Activated naive CD4-positive, alpha-beta T cell (primary cell): ENCODE results near the gene OTOF.

Experiments used
- DNase-seq, 4 experiments: peaks; one replicate each; lab custom pipeline; 2025; lab: John Stamatoyannopoulos, UW

OTOF gene

GRCh38 chr2:26449278-26450030 lies 28.5 kb downstream of the OTOF start:
- DNase-seq = no peak

DNA sequence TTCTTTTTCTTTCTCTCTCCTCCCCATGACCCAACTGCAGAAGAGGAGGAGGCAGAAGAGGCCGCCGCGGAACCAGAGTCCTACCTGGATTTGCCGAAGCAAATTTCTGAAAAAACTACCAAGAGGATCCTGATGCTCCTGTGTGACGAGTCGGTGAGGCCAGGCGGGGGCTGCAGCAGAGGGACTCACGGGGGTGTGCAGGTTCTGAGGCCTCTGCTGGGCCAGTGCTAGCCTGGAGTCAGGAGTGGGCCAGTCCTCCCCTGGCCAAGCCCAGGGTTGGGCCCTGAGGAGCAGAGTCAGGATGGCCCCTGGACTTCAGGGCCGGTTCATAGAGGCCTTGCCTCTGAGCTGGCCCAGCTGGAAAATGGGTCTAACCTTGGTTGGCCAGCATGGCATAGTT lies 29.3 kb downstream of the OTOF start:
- DNase-seq = no peak

DNA sequence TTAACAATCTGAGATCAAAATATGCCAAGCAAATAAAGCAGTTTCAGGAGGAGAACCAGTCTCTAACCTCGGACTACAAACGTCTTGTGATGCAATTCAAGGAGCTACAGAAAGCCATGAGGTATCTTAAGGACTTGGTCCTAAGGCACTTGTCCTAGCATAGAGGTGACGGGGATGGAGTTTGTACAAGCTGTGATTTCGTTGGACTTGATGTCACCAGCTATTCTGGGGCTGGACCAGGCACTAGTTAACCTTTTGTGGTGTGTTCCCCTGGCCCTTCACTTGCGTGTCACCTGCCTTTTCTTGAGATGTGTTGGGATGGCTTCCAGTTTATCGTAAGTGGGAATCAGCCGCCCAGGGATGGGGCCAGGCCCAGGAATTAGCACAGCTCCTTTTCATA lies 33.7 kb downstream of the OTOF start:
- no peak for DNase-seq

DNA sequence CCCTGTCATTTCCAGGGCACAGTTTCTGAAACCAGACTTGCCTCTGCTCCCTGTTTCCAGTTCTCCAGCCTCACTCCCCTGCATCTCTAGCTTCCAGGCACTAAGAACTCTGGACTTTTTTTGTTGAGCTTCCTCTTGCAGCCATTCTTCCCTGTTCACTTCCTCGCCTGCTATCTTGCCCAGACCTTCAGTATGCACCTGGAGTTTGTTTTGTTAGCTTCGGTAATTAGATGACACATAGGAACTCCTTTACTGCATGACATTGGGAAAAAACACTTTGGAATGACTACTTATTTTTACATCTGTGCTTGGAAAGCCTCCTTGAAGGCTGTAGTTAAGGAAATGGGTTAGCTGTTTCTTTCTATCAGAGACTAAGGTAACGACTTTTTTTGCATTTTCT lies 35.2 kb downstream of the OTOF start:
- DNase-seq = no peak

GRCh38 chr2:26442301-26442700 lies 35.6 kb downstream of the OTOF start:
- DNase-seq = no peak

DNA sequence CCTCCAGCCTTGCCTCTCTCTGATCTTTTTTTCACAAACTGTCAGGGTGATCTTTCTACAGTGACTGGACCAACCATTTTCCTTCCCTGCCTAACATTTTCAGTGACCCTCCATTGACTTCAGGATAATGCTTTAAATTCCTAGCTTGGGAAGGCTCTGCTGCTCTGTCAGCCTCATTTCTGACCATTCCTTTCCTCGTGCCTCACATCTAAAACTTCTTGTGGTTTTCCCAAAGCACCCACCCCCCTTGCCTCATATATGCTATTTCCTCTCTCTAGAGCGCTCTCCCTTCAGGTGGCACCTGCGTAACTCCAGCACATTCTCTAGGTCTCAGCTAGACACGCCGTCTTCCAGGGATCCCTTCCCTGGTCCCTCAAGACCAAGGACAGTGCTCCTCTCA lies 39.0 kb downstream of the OTOF start:
- no peak for DNase-seq

DNA sequence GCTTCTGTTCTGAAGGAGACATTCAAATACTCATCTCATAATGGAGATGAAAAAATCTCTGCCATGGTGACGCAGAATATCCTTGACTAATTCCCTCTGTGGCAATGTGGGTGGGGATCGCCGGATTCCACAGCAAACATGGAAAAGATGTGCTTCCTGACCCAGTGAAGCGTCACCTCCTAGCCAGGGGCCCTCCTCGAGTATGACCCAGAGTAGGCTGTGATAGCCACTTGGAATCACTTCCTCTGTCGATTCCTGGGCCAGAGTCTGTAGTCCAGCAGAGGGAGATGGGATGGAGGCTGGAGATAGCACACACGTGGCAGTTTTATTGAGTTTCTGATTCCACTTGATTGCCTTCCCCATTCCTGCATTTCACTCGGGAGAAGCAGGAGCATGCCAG lies 39.4 kb downstream of the OTOF start:
- DNase-seq = no peak

- DNase-seq = no peak
Measured at GRCh38 chr2:26435106-26435505, 42.8 kb downstream of the OTOF start.

- DNase-seq = no peak
Measured at GRCh38 chr2:26432859-26433258, 45.1 kb downstream of the OTOF start.

GRCh38 chr2:26432363-26432762 lies 45.6 kb downstream of the OTOF start:
- no peak for DNase-seq

GRCh38 chr2:26430826-26431225 lies 47.1 kb downstream of the OTOF start:
- DNase-seq = no peak

DNA sequence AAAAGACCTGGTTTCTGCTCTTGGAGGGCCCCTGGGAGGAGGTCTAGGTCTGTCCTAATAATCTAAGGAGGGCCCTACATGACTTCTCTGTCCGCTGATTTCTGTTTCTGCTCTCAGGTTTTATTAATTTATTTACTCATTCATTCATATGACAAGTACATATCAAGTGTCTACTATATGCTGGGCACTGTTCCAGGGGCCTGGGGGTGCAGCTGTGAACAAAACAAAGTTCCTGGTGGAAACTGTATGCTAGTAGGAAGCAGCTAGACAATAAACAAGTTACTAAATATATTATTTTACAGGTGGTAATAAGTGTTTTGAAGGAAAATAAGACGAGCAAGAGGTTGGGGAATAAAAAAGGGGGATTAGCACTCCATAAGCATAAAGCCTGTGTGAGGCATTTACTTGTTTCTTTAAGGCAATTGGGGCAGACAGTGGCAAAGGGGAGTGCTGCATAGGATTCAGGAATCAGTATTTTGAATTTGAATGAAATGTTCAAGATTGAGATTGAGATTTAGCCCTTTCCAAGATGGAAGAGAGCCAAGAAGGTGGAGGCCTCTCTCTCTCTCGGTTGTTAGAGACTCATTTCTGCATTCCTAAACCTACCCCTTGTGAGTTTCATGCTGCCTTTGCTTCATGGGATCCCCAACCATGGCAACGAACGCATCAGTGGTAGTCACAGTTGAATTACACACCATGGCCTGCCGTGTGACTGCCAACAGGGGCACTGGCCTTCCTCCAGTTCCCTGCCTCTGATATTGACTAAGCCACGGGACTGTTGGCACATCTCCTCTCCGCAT lies 47.9 kb downstream of the OTOF start:
- no peak for DNase-seq

GRCh38 chr2:26428846-26429245 lies 49.1 kb downstream of the OTOF start:
- no peak for DNase-seq

DNA sequence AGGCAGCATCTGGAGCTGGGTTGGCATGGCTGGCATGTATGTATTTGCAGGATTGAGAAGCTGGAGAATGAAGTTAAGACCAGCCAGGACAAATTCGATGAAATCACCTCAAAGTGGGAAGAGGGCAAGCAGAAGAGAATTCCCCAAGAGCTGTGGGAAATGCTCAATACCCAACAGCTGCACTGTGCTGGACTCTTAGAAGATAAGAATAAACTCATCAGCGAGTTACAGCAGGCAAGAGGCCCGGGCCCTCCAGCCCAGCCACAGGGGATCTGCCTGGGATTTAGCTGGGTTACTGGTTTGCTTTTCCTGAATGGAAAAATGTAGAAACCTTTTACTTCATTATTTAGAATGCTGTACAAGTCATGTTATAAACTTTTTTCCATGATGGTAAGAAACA lies 53.7 kb downstream of the OTOF start:
- no peak for DNase-seq

DNA sequence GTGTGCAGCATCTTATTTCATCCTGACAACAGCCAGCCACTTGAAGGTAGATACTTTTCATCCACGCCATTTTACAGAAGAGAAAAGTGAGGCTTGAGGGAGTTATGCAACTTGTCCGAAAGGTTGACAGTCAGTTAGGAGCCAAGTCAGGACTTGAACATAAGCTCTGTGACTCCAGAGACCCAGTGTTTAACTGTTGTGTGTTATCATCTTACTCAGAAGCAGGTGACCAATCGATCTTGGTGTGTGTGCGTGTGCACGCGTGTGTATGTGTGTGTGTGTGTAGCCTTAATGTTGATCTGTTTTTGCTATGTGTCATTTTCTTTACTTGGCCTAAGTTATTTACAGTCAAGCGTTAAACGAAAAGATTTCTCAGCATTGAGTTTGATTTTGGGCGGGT lies 54.2 kb downstream of the OTOF start:
- DNase-seq = no peak

GRCh38 chr2:26422947-26423629 lies 54.8 kb downstream of the OTOF start:
- DNase-seq = no peak

GRCh38 chr2:26421961-26422360 lies 56.0 kb downstream of the OTOF start:
- no peak for DNase-seq

DNA sequence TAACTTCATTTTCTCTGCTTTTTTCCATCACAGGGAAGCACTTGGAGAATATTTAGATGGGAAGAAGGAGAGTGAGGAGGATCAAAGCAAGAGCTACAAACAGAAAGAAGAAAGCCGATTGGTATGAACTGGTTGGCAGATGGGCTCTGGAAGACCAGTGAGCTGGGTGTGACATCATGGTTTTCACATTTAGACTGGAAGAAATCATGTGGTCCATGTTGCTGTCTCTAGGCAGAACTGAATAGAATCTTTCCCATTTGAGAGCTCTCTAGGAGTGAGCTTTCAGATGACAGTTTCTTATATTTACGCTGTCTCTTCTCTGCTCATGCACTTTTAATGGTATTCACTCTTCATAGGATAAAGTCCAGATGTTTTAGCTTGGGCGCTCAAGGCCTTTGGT lies 63.6 kb downstream of the OTOF start:
- no peak for DNase-seq

DNA sequence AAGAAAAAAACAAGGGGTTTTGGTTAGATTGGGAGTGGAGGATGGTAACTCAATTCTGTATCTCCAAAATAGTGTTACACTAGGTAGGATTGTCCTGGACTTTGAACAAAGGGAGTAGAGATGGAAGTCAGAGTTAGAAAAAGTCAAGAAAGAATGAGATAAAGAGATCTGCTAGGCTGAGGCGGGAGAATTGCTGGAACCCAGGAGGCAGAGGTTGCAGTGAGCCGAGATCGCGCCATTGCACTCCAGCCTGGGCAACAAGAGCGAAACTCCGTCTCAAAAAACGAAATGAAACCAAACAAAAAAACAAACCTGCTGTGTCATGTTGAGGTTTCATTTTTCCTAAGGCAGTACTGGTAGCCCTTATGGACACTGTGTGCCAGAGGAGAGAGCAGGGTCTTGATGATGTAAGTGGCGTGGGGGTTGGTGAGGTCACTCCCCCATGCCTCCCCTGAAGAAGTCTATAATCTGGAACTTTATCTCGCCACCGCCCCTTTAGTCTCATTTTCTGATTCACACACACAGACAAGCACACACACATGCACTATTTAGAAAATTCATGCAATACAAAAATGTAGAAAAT lies 65.7 kb downstream of the OTOF start:
- DNase-seq = no peak

DNA sequence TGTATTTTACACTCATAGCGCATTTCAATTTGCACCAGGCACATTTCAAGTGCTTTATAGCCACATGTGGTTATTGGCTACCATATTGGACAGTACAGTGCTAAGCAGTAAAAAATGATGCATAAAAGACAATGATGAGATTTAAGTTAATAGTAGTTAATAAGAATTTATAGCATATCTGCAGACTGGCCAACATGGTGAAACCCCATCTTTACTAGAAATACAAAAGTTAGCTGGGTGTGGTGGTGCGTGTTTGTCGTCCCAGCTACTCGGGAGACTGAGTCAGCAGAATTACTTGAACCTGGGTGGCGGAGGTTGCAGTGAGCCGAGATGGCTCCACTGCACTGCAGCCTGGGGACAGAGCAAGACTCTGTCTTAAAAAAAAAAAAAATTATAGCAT lies 66.5 kb downstream of the OTOF start:
- no peak for DNase-seq

- DNase-seq = no peak
Measured at GRCh38 chr2:26410764-26411243, 67.1 kb downstream of the OTOF start.

- no peak for DNase-seq
Measured at GRCh38 chr2:26409785-26410184, 68.1 kb downstream of the OTOF start.

DNA sequence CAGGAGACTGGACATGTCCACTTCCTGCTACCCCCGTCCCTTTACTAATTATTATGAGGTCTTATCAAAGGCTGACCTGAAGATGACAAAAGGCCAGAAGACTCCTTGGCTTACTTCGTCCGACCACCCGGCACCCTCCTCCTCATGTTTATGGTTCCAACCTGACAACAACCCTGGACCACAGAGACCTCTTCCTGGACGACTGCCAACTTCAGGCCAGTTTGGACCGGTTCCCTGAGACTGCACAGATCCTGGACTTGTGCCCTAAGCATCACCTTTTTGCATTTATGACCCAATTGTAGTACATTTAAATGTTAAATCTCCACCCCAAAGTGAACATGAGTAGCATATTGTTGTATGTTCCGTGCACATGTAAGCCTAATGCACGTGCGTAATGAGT lies 70.4 kb downstream of the OTOF start:
- no peak for DNase-seq
